AG09319 (cell line): Measurements from ENCODE around the gene PODN.

Source experiments
- DNase-seq: peaks from one replicate; pipeline ENCODE4 v3.0.0-alpha.2; 2010; ENCODE audit warnings: low read depth; ENCODE audit errors: extremely low read depth
- TF ChIP-seq, protein P1 (sequence below): IDR thresholded peaks from 2 replicates; pipeline ENCODE4 v1.5.1; 2011; ENCODE audit warnings: low read depth, mild to moderate bottlenecking, inconsistent platforms, low read length, moderate library complexity

The PODN gene

DNA sequence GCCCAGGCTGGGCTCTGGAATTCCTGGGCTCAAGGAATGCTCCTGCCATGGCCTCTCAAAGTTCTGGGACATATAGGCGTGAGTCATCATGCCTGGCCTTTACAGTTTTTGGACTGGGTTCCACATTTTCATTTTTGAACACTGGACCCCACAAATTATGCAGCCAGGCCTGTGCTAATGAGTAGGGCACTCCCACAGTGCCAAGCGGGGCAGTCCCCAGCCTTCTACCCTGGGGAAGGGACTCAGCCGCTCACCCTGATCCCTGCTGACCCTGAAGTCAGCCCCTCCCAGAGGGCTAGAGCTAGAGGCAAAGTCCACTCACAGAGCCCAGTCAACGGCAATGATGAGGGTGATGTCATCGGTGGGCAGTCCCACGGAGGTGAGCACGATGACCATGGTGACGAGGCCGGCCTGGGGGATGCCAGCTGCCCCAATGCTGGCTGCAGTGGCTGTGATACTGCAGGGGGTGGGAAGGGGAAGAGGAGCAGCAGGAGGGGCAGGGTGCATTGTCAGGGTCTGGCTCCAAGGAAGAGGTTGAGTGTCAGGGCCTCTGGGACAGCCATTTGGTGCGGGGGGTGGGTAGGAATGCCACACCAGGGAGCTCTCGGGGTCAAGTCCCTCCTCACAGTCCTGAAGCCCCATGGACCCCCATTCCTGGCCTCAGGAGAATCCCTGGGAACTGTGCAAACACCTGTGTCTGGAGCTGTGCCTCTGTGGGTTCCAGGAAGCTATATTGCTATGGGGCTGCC lies 27.6 kb downstream of the PODN start:
- no peak for DNase-seq
- TF ChIP-seq, protein P1, sequence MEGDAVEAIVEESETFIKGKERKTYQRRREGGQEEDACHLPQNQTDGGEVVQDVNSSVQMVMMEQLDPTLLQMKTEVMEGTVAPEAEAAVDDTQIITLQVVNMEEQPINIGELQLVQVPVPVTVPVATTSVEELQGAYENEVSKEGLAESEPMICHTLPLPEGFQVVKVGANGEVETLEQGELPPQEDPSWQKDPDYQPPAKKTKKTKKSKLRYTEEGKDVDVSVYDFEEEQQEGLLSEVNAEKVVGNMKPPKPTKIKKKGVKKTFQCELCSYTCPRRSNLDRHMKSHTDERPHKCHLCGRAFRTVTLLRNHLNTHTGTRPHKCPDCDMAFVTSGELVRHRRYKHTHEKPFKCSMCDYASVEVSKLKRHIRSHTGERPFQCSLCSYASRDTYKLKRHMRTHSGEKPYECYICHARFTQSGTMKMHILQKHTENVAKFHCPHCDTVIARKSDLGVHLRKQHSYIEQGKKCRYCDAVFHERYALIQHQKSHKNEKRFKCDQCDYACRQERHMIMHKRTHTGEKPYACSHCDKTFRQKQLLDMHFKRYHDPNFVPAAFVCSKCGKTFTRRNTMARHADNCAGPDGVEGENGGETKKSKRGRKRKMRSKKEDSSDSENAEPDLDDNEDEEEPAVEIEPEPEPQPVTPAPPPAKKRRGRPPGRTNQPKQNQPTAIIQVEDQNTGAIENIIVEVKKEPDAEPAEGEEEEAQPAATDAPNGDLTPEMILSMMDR, result no peak

DNA sequence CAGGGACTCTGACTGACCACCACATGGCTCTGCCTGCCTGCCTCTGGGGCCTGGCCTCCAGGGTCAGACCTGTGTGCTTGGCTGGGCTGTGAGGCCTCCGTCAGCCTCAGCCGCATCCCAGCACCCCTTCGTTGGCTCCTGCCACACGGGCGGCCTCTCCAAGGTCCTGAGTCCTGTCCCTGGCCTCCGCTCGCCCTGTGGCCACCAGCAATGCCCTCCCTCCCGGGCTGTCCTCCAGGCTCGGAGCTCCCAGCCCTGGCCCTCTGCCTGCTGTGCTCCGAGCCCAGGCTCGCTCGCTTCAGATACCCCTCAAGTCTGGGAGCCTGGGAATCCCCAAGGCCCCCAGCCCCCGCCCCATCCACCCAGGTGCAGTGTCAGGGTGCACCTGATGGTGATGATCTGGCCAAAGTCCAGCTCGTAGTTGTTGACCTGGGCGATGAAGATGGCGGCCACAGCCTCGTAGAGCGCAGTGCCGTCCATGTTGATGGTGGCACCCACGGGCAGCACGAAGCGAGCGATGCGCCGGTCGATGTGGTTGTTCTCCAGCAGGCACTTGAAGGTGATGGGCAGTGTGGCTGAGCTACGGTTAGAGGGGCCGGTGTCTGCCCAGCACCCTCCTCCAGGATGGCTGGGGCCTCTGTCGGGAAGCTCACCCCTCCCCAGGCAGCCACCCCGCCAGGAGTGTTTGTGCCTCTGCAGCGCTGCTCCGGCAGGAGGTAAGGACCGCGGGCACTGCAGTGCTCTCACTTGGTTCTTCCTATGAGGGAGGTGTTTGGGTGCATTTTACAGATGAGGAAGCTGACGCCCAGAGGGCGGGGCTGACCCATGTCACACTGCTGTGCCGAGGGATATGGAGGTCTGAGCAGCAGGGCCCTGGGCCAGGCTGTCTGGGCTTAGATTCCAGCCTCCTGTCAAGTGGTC lies 28.5 kb downstream of the PODN start:
- DNase-seq, result no peak
- TF ChIP-seq, protein P1, result no peak

DNA sequence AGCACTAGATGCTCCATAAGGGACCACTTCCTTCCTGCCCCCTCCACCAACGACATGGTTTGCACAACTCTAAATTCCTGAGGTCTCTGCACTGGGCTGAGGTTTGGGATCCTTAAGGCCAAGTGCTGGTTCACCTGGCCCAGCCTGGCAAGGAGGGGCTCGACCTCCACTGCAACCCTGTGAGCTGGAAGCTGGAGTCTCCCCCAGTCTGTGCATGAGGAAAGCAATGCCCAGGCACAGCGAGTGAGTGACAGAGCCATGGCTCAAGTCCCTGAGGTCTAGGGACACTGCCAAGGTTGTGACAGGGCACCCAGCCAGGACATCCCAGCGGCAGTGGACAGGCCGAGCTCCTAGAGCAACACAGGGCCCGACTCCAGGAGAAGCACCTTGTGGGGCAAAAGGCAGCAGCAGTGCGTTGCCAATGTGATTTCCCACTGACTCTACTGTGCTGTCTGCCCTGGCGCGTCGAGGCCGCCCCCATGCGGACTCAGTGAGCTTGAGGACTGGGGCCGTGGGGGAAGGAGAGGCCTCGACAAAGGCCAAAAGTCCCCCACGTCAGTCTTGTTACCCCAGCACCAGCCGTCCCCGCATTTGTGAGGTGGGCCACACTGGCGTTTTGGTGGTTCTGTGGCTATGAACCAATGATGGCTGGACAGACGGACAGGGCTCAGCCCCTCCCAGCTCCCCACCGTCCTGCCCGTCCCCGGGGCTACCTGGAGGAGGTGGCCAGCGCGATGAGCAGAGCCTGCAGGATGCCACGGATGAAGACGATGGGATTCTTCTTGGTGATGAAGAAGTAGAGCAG lies 30.0 kb downstream of the PODN start:
- no peak for DNase-seq
- TF ChIP-seq, protein P1, result no peak

DNA sequence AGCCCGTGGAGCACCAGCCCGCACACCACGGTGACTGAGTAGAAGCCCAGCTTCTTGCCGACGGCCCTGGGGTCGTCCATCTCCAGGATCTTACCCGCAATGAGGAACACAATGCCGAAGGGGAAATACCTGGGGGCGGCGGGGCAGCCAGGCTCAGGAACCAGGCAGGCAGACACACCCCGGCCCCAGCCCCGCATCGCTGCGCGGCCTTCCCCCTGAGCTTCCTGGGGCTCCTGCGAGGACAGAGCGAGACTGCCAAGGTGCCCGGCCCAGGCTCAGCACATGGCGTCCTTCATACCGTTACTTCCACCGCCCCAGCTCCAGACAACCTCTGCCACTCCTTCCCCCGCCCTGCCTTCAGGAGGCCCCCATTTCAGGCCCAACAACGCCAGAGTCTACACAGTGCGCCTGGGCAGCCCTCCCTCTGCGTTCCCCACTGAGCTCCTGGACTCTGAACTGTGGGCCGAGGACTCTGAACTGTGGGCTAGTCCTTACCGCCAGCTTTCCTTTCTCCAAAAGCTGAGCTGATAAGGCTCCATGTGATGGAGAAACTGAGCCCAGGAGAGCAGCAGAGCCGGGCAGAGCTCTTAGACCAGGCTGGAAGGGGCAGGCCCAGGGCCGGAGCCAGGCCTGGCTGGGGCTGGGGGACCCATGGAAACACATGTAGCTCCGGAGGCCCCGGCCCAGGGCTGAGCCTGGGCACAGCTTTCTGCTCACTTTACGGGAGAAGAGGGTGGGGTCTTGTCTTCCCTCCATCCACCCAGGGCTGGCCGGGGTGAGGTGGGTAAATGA lies 30.8 kb downstream of the PODN start:
- no peak for DNase-seq
- TF ChIP-seq, protein P1, result no peak

DNA sequence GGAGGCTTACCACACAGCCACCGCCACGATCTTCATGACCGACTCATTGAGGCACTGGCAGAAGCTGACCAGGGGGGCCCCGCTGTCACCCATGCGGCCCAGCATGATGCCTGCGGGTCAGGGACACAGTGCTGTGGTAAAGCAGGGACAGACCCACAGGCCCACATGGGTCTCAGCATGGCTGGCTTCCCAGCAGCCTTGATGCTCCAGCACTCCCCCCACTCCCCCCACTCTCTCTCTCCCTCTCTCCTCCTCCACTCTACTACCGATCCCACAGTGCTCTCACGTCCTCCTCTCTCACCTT lies 31.4 kb downstream of the PODN start:
- TF ChIP-seq, protein P1, result no peak
- no peak for DNase-seq

DNA sequence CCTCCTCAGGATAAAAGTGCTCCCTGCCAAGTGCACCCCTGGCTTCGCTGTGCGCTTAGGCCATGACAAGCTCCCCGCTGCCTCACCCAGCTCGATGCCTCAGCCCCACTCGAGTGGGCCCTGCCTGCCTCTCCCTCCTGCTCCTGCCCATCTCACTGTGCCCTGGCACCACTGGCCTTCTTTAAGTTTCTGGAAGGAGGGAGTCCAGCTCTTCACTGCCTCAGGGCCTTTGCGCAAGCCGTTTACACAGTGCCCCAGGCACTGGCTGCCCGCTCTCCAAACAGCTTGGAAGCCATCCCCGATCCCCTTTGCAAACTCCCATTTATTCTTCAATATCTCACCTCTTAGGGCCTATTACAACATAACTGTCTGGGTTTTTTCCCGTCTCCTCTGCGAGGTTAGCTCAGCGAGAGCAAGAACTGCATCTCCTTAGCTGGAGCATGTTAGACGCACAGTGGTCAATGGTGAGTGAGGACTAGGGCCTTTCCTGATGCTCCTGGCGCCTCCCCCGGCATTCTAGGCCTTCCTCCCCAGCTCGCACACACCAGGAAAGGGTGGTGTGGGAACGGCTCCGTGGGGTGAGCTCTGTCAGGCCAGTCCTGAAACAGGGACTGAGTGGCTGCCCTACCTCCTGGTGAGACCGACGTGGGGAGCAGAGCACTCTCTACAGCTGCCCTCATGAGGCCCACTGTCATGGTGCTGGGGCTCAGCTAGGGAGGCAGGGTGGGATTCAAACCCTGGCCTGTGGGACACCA lies 31.9 kb downstream of the PODN start:
- TF ChIP-seq, protein P1, result no peak

More for the DNA sequence above, 31.9 kb downstream of the PODN start:
- no peak for DNase-seq
